ENCODE results near the gene ZNF823. TPM values are rescaled to one million over a fixed set of nuclear protein-coding genes. Genes with fewer than 3 reads are reported as not detected.

The ZNF823 gene
- 9.9 and 11.5 TPM in 2 replicates for total RNA-seq

DNA sequence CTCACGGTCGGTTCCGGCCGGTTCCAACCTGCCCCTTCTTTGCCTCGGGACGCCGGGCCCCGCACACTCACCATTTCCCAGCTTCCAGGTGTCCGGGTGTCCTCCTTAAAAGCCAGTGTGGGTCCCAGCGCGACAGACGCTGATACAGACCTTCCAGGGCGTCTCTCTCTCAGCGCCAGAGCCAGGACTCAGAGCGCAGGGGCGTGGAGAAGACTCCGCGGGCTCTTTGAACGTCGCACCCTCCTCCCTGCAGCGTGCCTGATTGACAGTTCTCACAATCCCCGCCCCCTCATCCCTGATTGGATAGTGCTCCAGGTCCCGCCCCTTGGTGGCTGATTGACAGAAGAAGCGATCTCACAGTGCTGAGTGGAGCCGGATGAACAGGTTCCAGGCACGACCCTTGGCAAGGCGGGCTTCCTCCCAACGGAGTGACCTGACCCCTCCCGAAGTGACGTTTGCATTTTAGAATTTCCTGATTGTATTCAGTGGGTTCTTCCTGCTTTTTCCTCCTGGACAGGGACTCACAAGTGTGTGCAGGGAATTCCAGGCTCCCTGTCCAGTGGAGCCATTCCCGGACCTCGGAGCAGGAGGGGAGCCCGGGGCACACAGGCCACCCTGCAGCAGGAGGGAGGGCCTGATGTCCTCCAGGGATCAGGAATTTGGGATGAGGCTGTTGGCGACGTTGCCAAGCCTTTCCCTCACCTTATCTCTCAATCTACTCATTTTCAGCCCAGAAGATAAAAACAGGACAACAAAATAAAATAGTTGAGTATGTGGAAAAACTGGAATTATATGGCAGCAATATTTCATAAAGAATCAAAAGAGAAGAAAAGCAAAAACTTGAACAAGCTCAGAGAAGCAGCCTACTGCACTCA lies at the start of gene ZNF823:
TSS of gene ZNF823 (minus strand) at position 201 of the 875 bp plus-strand sequence. CDS start at position 74, 127 bp downstream.

DNA sequence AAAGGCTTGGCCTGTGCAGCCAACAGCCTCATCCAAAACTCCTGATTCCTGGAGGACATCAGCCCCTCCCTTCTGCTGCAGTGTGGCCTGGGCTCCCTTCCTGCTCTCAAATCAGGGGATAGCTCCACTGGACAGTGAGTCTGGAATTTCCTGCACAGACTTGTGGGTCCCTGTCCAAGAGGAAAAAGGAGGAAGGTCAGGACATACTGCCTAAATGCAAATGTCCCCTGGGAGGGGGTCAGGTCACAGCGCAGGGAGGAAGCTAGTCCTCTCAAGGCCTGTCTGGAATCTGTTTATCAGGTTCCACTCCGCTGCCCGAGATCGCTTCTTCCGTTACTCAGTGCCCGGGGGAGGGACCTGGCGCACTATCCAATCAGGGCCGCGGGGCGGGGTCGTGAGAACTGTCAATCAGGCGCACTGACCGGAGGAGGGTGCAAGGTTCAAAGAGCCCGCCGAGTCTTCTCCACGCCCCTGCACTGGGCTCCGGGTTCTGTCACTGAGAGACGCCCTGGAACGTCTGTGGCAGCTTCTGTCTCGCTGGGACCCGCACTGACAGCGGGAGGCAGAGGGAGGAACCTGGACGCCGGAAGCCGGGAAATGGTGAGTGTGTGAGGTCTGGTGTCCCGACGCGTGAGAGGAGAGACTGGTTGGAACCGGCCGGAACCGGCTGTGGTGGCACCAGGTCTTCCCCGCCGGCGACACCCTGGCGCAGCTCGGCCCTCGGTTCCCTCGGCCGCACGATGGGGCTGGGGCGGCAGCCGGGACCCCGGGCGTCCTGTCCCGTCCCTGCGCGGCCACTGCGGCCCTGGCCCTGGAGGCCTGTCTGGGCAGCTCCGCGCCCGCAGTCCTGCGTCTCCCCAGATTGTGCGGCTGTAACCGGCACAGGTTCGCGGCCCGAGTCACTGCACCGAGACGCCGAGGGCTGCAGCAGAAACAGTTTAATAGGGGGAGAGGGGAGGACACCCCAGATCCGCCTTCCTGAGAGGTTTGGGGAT lies 28.1 kb upstream of the ZNF823 start, which contains the start of gene ZNF441:
TSS of gene ZNF441 (plus strand) at position 404 of the 995 bp plus-strand sequence. CDS start at position 598, 194 bp downstream.

Other genes with a start within 250 kb of the ZNF823 start
- gene ZNF653, start 233.1 kb downstream of the ZNF823 start, total RNA-seq, result 6.2 and 6.9 TPM in 2 replicates
- gene ECSIT, start 209.8 kb downstream of the ZNF823 start, total RNA-seq, result 24.8 and 31.4 TPM in 2 replicates
- gene CNN1, start 200.1 kb downstream of the ZNF823 start, total RNA-seq, result 10.2 and 56.1 TPM in 2 replicates
- gene ELOF1, start 179.7 kb downstream of the ZNF823 start, total RNA-seq, result 23.4 and 45.4 TPM in 2 replicates
- gene ACP5, start 161.3 kb downstream of the ZNF823 start, total RNA-seq, result 0.38 and 3.1 TPM in 2 replicates
- 19.4 and 30.2 TPM in 2 replicates for gene ZNF627, start 141.5 kb downstream of the ZNF823 start, total RNA-seq
- gene ZNF441, start 28.1 kb upstream of the ZNF823 start, total RNA-seq, result 12.7 and 16.1 TPM in 2 replicates
- 2.9 and 3.9 TPM in 2 replicates for gene ZNF491, start 59.6 kb upstream of the ZNF823 start, total RNA-seq
- gene ZNF440, start 75.3 kb upstream of the ZNF823 start, total RNA-seq, result 9.4 and 12.1 TPM in 2 replicates
- gene ZNF439, start 109.8 kb upstream of the ZNF823 start, total RNA-seq, result 7.3 and 14.1 TPM in 2 replicates
- gene ZNF69, start 148.8 kb upstream of the ZNF823 start, total RNA-seq, result 10.0 and 12.1 TPM in 2 replicates
- gene ZNF700, start 186.2 kb upstream of the ZNF823 start, total RNA-seq, result 8.8 and 11.0 TPM in 2 replicates
- 1.2 and 2.8 TPM in 2 replicates for gene ZNF763, start 226.1 kb upstream of the ZNF823 start, total RNA-seq

All from regular cardiac myocyte (primary cell).